Stimulated activated naive CD4-positive, alpha-beta T cell (primary cell): ENCODE results near the gene PER3.

Experiments
- DNase-seq, 6 experiments: peaks; one replicate each; lab custom pipeline; 2025; lab: John Stamatoyannopoulos, UW

Gene PER3

GRCh38 chr1:7783826-7784491 is at the start of gene PER3:
Gene PER3, plus strand, starts transcription at chr1:7784291. Its CDS starts 587 bp downstream, at chr1:7784878.
- DNase-seq = peak; percentile 89 to 98 (median 92)

DNA sequence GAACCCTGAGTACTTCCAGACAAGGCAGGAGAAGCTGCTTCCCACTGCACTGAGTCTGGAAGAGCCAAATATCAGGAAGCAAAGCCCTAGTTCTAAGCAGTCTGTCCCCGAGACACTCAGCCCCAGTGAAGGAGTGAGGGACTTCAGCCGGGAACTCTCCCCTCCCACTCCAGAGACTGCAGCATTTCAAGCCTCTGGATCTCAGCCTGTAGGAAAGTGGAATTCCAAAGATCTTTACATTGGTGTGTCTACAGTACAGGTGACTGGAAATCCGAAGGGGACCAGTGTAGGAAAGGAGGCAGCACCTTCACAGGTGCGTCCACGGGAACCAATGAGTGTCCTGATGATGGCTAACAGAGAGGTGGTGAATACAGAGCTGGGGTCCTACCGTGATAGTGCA is 46.0 kb upstream of the PER3 start:
- no peak for DNase-seq

- DNase-seq = no peak
These were observed 40.7 kb upstream of the PER3 start for GRCh38 chr1:7743346-7743745.

DNA sequence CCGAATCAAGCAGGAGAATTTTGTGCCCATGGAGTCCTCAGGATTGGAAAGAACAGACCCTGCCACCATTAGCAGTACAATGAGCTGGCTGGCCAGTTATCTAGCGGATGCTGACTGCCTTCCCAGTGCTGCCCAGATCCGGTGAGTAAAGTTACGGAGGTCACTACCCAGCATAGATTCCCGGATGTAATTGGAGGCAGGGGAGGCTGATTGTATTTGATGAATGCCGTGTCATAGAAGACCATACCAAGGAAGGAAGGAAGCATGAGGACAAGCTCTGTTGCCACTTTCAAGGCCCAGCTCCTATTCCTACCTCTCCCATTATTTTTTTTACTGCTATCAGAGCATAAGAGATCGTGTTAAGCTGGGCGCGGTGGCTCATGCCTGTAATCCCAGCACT is 39.2 kb upstream of the PER3 start:
- DNase-seq = no peak

- no peak for DNase-seq
These were observed 38.3 kb upstream of the PER3 start for GRCh38 chr1:7745783-7746182.

GRCh38 chr1:7747605-7748004 is 36.5 kb upstream of the PER3 start:
- no peak for DNase-seq

- no peak for DNase-seq
These were observed 35.0 kb upstream of the PER3 start for GRCh38 chr1:7749126-7749525.

DNA sequence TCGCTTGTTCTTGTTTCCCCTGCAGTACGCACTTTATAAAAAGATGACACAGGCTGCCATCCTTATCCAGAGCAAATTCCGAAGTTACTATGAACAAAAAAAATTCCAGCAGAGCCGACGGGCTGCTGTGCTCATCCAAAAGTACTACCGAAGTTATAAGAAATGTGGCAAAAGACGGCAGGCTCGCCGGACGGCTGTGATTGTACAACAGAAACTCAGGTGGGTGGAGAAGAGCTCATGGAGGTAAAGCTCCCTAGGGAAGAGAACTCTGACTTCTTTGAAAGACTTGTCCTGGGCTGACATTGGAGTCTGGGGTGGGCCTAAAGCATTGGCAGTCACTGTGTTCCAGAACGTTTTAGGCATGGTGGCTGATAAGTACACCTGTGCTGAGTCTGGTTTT is 32.9 kb upstream of the PER3 start:
- no peak for DNase-seq

DNA sequence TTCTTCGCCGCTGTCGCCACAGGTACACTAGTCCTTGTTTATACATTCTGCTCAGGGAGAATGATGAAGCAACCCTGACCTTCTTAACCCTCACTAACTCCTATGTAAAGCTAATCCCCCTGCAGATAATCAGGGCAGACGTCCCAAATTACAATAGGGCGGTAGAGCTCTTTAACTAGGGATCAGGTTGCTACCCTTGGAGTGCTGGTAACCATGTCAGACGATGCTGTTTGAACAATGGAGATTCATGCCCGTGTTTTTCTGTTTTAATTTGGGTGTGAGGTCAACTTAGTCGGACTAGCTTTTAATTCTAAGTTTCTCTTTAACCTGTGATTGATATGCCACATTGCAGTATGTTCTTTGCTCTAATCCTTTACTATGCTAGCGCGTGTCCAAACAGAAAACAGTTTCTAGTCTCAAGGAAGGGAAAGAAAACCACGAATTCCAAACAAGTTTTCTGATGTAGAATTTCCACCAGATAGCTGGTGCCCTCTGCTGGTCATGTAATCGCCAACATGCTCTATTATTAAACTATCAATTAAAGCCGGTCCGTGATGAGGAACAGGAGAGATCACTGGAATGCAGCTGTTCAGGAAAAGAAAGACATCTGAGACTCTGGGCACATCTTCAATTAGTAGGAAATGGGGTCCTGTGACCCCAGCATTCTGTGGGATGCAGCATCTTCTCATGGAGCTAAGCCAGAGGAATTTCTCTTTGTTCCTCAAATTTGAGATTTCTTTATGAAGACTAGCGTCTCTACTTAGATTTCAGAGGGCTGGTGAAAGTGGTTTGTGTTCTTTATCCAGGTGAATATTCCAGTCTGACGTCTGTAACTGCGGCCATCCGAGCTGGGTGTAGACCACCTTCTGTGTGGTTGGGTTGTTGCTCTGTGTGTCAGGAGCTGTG is 31.3 kb upstream of the PER3 start:
- DNase-seq = peak; percentile 11 to 38 (median 24)

DNA sequence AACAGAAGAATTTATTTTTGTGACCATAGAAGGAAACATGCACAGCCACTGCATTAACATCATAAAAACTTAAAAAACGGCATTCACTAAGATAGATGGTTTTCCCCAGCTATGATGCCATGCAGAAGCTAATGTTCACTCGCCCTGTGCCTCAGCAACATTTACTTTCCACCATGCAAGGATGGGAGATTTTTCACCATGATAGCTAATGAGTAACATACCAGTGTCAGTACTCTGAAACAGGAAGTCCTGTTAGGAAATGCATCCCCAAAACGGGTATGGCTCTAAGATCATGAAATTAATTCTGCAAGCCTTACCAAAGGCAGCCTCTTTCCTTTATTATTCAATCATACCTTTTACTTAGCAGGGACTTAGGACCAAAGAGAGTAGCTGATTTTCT is 30.4 kb upstream of the PER3 start:
- DNase-seq = no peak

- no peak for DNase-seq
These were observed 29.9 kb upstream of the PER3 start for GRCh38 chr1:7754234-7754633.

GRCh38 chr1:7755448-7755847 is 28.6 kb upstream of the PER3 start:
- DNase-seq = no peak

DNA sequence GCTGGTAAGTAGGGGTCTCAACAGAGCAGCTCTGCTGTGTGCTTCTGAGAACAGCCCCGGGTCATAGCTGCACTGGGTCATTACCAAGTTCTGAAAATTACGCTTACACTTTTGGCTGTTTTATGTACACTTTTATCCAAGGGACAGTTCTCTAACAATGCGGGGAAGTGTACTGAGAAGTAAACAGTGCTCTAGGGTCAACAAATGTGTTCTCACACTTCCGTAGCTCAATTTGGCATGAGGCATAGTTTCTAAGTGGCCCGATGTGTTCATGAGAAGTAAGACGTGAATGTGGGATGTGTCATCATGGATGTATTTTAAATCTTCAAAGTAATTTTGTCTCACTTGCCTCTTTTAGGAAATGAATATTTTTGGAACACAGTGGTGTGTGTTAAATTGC is 23.8 kb upstream of the PER3 start:
- no peak for DNase-seq

- no peak for DNase-seq
These were observed 23.0 kb upstream of the PER3 start for GRCh38 chr1:7761103-7761502.

DNA sequence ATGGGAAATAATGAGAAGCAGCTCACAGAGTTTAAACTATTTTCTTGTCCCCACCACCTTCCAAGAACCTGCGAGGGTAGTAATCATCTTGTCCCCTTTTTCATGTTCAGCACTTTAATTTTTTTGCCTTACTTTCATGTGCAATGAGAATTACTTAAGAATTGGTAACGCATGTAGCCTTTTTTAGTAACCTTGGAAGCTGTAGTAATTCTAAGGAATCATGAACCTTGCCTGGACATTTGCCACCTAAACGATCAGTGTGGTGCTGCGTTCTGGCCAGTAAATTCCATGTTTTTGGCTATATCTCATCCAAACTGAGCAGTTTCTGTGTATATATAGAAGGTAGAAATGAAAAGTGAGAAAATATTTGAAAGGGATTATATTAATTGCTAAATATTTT is 16.9 kb upstream of the PER3 start:
- no peak for DNase-seq

DNA sequence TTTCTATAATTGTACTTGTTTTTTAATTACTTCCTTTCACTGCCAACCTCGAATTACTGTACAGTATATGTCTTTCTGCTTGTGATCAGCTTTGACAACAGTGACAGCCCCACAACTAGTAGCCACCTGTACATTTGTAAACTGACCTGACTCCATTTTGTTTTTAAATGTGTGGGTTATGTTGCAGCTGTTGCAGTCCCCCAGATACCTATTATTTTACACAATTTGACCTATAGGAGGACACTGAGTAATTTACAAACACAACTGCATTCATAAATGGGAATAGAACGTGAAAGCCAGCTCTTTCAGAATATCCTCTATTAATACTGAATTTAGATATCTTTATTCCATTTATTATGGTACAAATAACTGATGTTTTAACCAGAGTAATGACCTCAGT is 15.5 kb upstream of the PER3 start:
- DNase-seq = no peak

- DNase-seq = no peak
These were observed 14.2 kb upstream of the PER3 start for GRCh38 chr1:7769673-7770412.

GRCh38 chr1:7770669-7770996 is 13.5 kb upstream of the PER3 start:
- DNase-seq = no peak

GRCh38 chr1:7770997-7771822 is 12.9 kb upstream of the PER3 start, which contains the start of gene VAMP3:
Gene VAMP3, plus strand, starts transcription at chr1:7771296. Its CDS starts 88 bp downstream, at chr1:7771384.
- DNase-seq = peak; percentile 51 to 80 (median 78)

DNA sequence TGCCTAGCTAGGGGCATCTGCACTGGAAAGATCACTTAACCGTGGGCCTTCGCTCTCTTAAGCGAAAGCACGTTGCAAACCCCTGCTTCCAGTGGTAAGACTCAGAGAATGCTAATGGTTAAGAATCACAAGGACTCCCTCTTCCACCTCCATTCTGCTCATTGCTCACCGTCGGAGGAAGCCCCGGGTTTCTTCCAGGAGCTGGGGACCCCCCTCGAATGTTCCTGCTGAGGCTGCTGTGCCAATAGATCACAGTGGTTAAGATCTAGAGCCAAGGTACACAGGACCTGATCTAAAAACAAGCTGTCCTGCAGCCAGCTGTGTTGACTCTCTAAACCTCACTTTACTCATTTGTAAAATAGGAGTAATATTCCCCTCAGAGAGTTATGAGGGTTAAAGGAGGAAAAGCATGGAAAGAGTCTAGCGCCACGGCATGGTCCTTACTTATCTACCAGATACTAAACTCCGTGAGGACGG is 12.2 kb upstream of the PER3 start:
- peak in 1 of 6 experiments; percentile 8 for DNase-seq

GRCh38 chr1:7777591-7777990 is 6.5 kb upstream of the PER3 start:
- no peak for DNase-seq
